Measurements from ENCODE around the gene HUNK.

HUNK gene

DNA sequence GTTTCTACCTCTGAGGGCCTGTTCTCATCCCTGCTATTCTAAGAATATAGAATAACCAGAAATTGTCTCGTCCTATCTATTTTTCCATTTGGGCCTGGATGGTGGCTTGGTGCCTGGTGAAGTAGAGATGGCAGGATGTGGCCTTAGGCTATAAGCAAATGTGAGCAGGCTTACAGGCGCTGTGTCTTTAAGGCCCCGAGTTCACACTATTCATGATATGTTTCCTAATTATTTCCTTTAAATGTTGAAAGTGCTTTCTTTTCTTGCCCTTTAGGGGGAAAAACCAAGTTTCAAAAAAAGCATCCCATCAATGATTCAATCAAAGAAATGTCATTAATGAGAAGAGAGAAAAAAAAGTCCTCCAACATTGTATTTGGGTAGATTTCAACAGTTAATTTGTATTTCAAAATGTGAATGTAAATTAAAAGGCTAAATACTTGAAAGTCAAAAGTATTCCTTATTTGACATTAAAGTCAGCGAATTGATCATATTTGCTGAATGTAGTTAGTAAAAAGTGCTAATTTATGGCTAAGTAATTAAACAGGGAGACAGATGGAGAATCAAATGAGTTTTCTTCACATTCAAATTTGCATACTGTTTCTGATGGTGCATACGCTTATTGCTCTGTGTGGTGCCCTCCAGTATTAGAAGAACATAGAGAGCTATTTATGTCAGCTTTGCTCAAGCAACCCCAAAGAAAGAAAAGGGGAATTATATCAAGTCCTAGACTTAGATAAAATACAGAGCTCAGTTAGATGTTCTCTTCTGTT is 34.0 kb upstream of the HUNK start:
- TF ChIP-seq L3MBTL2 (conservative IDR thresholded peaks at IDR 0.05): no peak
- no peak for TF ChIP-seq SP1 (IDR thresholded peaks at IDR 0.05)
- TF ChIP-seq TARDBP (IDR thresholded peaks at IDR 0.05): no peak
- TF ChIP-seq FOXK2 (IDR thresholded peaks at IDR 0.05): no peak
- no peak for TF ChIP-seq ARNT (IDR thresholded peaks at IDR 0.05)
- ChIA-PET POLR2A (no interaction called here), CTCF (interaction anchor here (0.8 kb wide), 1 partner anchor 27 kb away, joined by 4 read pairs; no protein-coding TSS in a partner anchor)

DNA sequence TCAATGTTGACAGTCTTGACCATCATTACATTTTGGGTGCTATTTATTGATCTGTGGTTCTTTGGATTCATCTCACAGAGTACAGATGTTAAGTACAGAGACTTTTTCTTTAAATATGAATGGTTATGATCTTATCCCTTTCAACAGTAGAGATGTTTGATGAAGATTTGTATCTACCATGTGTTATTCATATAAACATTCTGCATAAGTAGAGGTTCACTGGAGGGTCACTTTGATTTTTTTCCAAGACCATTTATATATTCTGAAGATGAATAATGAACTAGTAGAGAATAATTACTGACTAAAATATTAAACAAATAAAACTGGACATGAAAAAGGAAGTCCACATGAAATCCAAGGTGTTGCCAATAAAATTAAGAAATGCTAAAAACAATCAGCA is 28.6 kb upstream of the HUNK start:
- ChIA-PET CTCF (no interaction called here), POLR2A (no interaction called here)
- no peak for DNase-seq (ENCODE audit: extremely low spot score)
- no peak for TF ChIP-seq NFRKB (IDR thresholded peaks at IDR 0.05)
- no peak for TF ChIP-seq PKNOX1 (IDR thresholded peaks at IDR 0.05)
- no peak for TF ChIP-seq BHLHE40 (IDR thresholded peaks at IDR 0.05; ENCODE audit: borderline replicate concordance)
- no peak for TF ChIP-seq ZNF384 (IDR thresholded peaks at IDR 0.05)
- TF ChIP-seq ELF4 (IDR thresholded peaks at IDR 0.05): no peak
- TF ChIP-seq ARNT (IDR thresholded peaks at IDR 0.05): no peak
- no peak for TF ChIP-seq LEF1 (IDR thresholded peaks at IDR 0.05; ENCODE audit: borderline replicate concordance)
- no peak for TF ChIP-seq CTBP1 (IDR thresholded peaks at IDR 0.05; ENCODE audit: borderline replicate concordance)
- TF ChIP-seq FOXA1 (IDR thresholded peaks at IDR 0.05): no peak
- no peak for TF ChIP-seq FOXK2 (IDR thresholded peaks at IDR 0.05)
- TF ChIP-seq TARDBP (IDR thresholded peaks at IDR 0.05): no peak
- TF ChIP-seq SP1 (IDR thresholded peaks at IDR 0.05): no peak
- no peak for TF ChIP-seq L3MBTL2 (conservative IDR thresholded peaks at IDR 0.05)
- no peak for TF ChIP-seq FOXM1 (IDR thresholded peaks at IDR 0.05; ENCODE audit: borderline replicate concordance)
- no peak for TF ChIP-seq HDGF (IDR thresholded peaks at IDR 0.05; ENCODE audit: borderline replicate concordance)
- TF ChIP-seq SUZ12 (IDR thresholded peaks at IDR 0.05): no peak

More for the DNA sequence above, 34.0 kb upstream of the HUNK start:
- no peak for DNase-seq (ENCODE audit: extremely low spot score)

DNA sequence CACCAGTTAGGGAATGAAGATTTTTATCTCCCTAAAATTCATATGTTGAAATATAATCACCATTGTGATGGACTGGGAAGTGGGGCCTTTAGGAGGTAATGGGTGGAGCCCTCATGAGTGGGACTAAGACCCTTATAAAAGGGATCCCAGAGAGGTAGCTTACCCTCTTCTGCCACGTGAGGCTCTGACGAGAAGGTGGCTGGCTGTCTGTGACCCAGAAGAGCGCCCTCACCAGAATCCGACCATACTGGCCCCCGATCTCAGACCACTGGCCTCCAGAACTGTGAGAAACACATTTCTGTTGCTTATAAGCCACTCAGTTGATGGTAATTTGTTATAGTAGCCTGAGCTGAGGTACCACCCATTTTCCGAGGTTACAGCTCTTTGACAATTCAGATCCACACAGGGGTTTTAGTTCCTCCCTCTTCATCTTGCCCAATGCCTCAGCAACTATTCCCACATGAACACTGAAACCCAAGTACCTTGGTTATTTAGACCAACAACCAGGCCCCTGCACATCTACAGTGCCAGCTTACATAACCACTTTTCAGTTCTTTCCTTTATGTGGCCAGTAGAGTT is 27.6 kb upstream of the HUNK start:
- POLR2A ChIA-PET: no interaction called here

GRCh38 chr21:31846690-31847089 is 26.1 kb upstream of the HUNK start:
- no peak for DNase-seq (ENCODE audit: extremely low spot score)
- ChIA-PET CTCF (no interaction called here), POLR2A (no interaction called here)
- TF ChIP-seq SUZ12 (IDR thresholded peaks at IDR 0.05) (no peak), LEF1 (IDR thresholded peaks at IDR 0.05; ENCODE audit: borderline replicate concordance) (no peak), FOXA1 (IDR thresholded peaks at IDR 0.05) (no peak), FOXK2 (IDR thresholded peaks at IDR 0.05) (no peak), ELF4 (IDR thresholded peaks at IDR 0.05) (no peak), ZNF384 (IDR thresholded peaks at IDR 0.05) (no peak), HDGF (IDR thresholded peaks at IDR 0.05; ENCODE audit: borderline replicate concordance) (no peak), CTBP1 (IDR thresholded peaks at IDR 0.05; ENCODE audit: borderline replicate concordance) (no peak), L3MBTL2 (conservative IDR thresholded peaks at IDR 0.05) (no peak), BHLHE40 (IDR thresholded peaks at IDR 0.05; ENCODE audit: borderline replicate concordance) (no peak)

More for the DNA sequence above, 27.6 kb upstream of the HUNK start:
- no peak for DNase-seq (ENCODE audit: extremely low spot score)
- CTCF ChIA-PET: no interaction called here
- no peak for TF ChIP-seq TARDBP (IDR thresholded peaks at IDR 0.05)
- no peak for TF ChIP-seq L3MBTL2 (conservative IDR thresholded peaks at IDR 0.05)
- TF ChIP-seq FOXA1 (IDR thresholded peaks at IDR 0.05): no peak
- no peak for TF ChIP-seq FOXK2 (IDR thresholded peaks at IDR 0.05)
- TF ChIP-seq HDGF (IDR thresholded peaks at IDR 0.05; ENCODE audit: borderline replicate concordance): no peak
- no peak for TF ChIP-seq FOXM1 (IDR thresholded peaks at IDR 0.05; ENCODE audit: borderline replicate concordance)

GRCh38 chr21:31847761-31848160 is 25.1 kb upstream of the HUNK start:
- ChIA-PET POLR2A (no interaction called here), CTCF (no interaction called here)
- no peak for DNase-seq (ENCODE audit: extremely low spot score)
- no peak for TF ChIP-seq CTBP1 (IDR thresholded peaks at IDR 0.05; ENCODE audit: borderline replicate concordance)
- no peak for TF ChIP-seq PKNOX1 (IDR thresholded peaks at IDR 0.05)
- no peak for TF ChIP-seq BHLHE40 (IDR thresholded peaks at IDR 0.05; ENCODE audit: borderline replicate concordance)
- no peak for TF ChIP-seq SP1 (IDR thresholded peaks at IDR 0.05)
- TF ChIP-seq ARNT (IDR thresholded peaks at IDR 0.05): no peak
- no peak for TF ChIP-seq TARDBP (IDR thresholded peaks at IDR 0.05)
- TF ChIP-seq L3MBTL2 (conservative IDR thresholded peaks at IDR 0.05): no peak
- no peak for TF ChIP-seq ZNF384 (IDR thresholded peaks at IDR 0.05)
- TF ChIP-seq LEF1 (IDR thresholded peaks at IDR 0.05; ENCODE audit: borderline replicate concordance): no peak

DNA sequence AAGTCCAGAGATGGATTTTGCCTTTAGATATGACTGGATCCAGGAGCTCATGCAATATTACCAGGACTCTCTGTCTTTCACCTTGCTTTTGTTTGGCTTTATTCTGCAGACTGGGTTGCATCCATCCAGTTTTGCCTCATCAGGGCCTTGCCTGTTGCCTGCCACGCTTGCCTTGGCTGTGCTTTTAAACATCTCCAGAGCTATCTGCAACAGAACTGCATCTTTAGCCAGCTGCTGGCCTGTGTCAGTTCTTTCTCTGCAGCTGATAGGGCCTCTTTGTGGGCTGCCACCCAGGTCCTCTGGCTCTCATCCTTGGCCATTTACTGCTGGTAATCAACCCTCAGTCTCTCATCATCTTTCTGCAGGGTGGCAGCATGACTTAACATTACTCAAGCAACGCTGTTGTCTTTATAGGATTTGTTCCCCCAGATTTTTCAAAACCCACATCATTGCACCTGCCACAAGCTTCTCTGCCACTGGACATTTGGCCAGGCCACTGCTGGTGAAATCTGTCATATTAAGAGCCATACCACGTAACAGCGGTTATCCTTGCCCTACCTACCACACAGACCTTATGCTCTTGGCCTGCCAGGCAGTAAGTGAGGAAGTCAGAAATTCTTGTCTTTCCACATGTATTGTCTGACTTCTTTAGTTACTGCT is 24.4 kb upstream of the HUNK start:
- ChIA-PET CTCF (no interaction called here), POLR2A (no interaction called here)
- DNase-seq (ENCODE audit: extremely low spot score): no peak
- TF ChIP-seq PKNOX1 (IDR thresholded peaks at IDR 0.05) (no peak), SP1 (IDR thresholded peaks at IDR 0.05) (no peak), ELF4 (IDR thresholded peaks at IDR 0.05) (no peak), CTBP1 (IDR thresholded peaks at IDR 0.05; ENCODE audit: borderline replicate concordance) (no peak), LEF1 (IDR thresholded peaks at IDR 0.05; ENCODE audit: borderline replicate concordance) (no peak), SUZ12 (IDR thresholded peaks at IDR 0.05) (no peak), L3MBTL2 (conservative IDR thresholded peaks at IDR 0.05) (no peak), NFRKB (IDR thresholded peaks at IDR 0.05) (no peak), TARDBP (IDR thresholded peaks at IDR 0.05) (no peak), BHLHE40 (IDR thresholded peaks at IDR 0.05; ENCODE audit: borderline replicate concordance) (no peak), ARNT (IDR thresholded peaks at IDR 0.05) (no peak), FOXA1 (IDR thresholded peaks at IDR 0.05) (no peak), ZNF384 (IDR thresholded peaks at IDR 0.05) (no peak), FOXM1 (IDR thresholded peaks at IDR 0.05; ENCODE audit: borderline replicate concordance) (no peak), HDGF (IDR thresholded peaks at IDR 0.05; ENCODE audit: borderline replicate concordance) (no peak)
